HL-60 (cell line): ENCODE data around the gene CELF2.

Source experiments
- DNase-seq, 2 experiments: peaks; one replicate each; pipeline ENCODE4 v3.0.0-alpha.2; 2010 to 2020; ENCODE audit warnings: low read depth in 1 of 2, low spot score in 1 of 2
- H3K27ac ChIP-seq: fragments of 250-450 bp; sonication (Bioruptor Pico); replicated peaks from 2 replicates; pipeline ENCODE4 v1.5.1; 2020; ENCODE audit warnings: mild to moderate bottlenecking, moderate library complexity
- H3K27me3 ChIP-seq: fragments of 250-450 bp; sonication (Bioruptor Pico); 2 replicates; pipeline ENCODE4 v1.5.1; 2021; ENCODE audit warnings: mild to moderate bottlenecking, moderate library complexity; ENCODE audit not compliant: insufficient read depth, poor library complexity, severe bottlenecking
- H3K4me3 ChIP-seq: replicated peaks from 2 replicates; pipeline ENCODE4 v1.5.1; 2011; ENCODE audit warnings: mild to moderate bottlenecking, control low read depth, low read length; ENCODE audit not compliant: insufficient read depth
- GABPA ChIP-seq: IDR thresholded peaks from 2 replicates; pipeline ENCODE4 v1.6.1; 2012; ENCODE audit warnings: low read depth
- POLR2AphosphoS5 ChIP-seq: IDR thresholded peaks from 2 replicates; pipeline ENCODE4 v1.6.1; 2012; ENCODE audit warnings: low read depth
- REST ChIP-seq: IDR thresholded peaks from 2 replicates; pipeline ENCODE4 v1.6.1; 2012; ENCODE audit warnings: low read depth; ENCODE audit not compliant: insufficient replicate concordance
- SPI1 ChIP-seq: IDR thresholded peaks from 2 replicates; pipeline ENCODE4 v1.6.1; 2012; ENCODE audit warnings: low read depth, mild to moderate bottlenecking, borderline replicate concordance
- TF ChIP-seq, protein P1 (sequence below): IDR thresholded peaks from one replicate; pipeline ENCODE4 v1.5.1; 2011; ENCODE audit warnings: low read length, control low read depth, inconsistent platforms; ENCODE audit not compliant: insufficient read depth

CELF2 gene

DNA sequence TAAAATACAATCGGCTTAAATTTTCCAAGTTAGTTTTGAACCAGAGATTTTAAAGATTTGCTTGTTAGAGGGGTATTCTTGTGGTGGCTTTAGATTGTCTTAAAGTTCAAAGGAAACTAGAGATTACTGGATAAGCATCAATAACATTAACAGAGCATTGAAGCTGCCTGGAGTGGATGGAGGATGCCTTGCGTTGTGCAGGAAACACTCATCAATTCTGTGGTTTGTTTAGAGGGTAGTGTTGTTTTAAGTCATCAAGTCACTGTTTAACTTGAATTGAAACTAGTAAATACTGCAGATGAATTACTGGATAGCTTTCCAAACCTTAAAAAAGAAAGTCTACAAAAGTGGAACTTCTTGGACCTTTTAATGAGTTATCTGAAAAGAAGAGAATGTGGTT lies 218.6 kb downstream of the CELF2 start:
- Histone ChIP-seq H3K27ac (no peak overlapping the region), H3K27me3 (no peaks in the 10 kb centered on the region), H3K4me3 (no peak overlapping the region)
- DNase-seq, result no peak
- no peak for TF ChIP-seq SPI1
- TF ChIP-seq POLR2AphosphoS5, result no peak
- TF ChIP-seq, protein P1, sequence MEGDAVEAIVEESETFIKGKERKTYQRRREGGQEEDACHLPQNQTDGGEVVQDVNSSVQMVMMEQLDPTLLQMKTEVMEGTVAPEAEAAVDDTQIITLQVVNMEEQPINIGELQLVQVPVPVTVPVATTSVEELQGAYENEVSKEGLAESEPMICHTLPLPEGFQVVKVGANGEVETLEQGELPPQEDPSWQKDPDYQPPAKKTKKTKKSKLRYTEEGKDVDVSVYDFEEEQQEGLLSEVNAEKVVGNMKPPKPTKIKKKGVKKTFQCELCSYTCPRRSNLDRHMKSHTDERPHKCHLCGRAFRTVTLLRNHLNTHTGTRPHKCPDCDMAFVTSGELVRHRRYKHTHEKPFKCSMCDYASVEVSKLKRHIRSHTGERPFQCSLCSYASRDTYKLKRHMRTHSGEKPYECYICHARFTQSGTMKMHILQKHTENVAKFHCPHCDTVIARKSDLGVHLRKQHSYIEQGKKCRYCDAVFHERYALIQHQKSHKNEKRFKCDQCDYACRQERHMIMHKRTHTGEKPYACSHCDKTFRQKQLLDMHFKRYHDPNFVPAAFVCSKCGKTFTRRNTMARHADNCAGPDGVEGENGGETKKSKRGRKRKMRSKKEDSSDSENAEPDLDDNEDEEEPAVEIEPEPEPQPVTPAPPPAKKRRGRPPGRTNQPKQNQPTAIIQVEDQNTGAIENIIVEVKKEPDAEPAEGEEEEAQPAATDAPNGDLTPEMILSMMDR, result no peak
- TF ChIP-seq GABPA, result no peak
- no peak for TF ChIP-seq REST

- H3K27me3 ChIP-seq, result no peaks in the 10 kb centered on the region
- no peak overlapping the region for H3K27ac ChIP-seq
- no peak overlapping the region for H3K4me3 ChIP-seq
- no peak for DNase-seq
- no peak for TF ChIP-seq GABPA
- TF ChIP-seq SPI1, result no peak
- no peak for TF ChIP-seq REST
- TF ChIP-seq POLR2AphosphoS5, result no peak
- TF ChIP-seq, protein P1, result no peak
These were observed 219.9 kb downstream of the CELF2 start for GRCh38 chr10:11237571-11237970.

GRCh38 chr10:11238893-11239292 lies 221.2 kb downstream of the CELF2 start:
- TF ChIP-seq, protein P1, result no peak
- TF ChIP-seq GABPA (no peak), SPI1 (no peak), POLR2AphosphoS5 (no peak), REST (no peak)
- no peak for DNase-seq
- H3K27me3 ChIP-seq, result no peaks in the 10 kb centered on the region
- no peak overlapping the region for H3K4me3 ChIP-seq
- H3K27ac ChIP-seq, result no peak overlapping the region
